ENCODE measurements around the gene EFHD2.

Gene EFHD2

GRCh38 chr1:15413563-15414444 is 4.1 kb downstream of the EFHD2 start:
- H3K9me3 ChIP-seq (ENCODE audit: control insufficient read depth, insufficient read depth, low read length) = no peaks in the 10 kb centered on the region
- peaks cover 18% of the 10 kb centered on the region for H3K27me3 ChIP-seq (ENCODE audit: control insufficient read depth, insufficient read depth, low read length)
- H3K36me3 ChIP-seq (ENCODE audit: control insufficient read depth, insufficient read depth, low read length) = 0 out of 2 replicates have a peak, but pooled peaks cover 2% of the 10 kb centered on the region
- H3K9ac ChIP-seq (ENCODE audit: low read depth, low read length) = no peak overlapping the region
- no peak overlapping the region for H3K4me3 ChIP-seq (ENCODE audit: low read depth, low read length)
- peaks cover 9% of the 10 kb centered on the region; the same call in 1 of the 2 replicates for H3K4me1 ChIP-seq (ENCODE audit: control insufficient read depth, insufficient read depth, low read length)
- no peak overlapping the region for H3K27ac ChIP-seq (ENCODE audit: low read depth, low read length)

- Histone ChIP-seq H3K27me3 (ENCODE audit: control insufficient read depth, insufficient read depth, low read length) (peaks cover 17% of the 10 kb centered on the region), H3K4me1 (ENCODE audit: control insufficient read depth, insufficient read depth, low read length) (peaks cover 6% of the 10 kb centered on the region; the same call in 1 of the 2 replicates), H3K9me3 (ENCODE audit: control insufficient read depth, insufficient read depth, low read length) (no peaks in the 10 kb centered on the region), H3K4me3 (ENCODE audit: low read depth, low read length) (no peak overlapping the region), H3K36me3 (ENCODE audit: control insufficient read depth, insufficient read depth, low read length) (0 out of 2 replicates have a peak, but pooled peaks cover 2% of the 10 kb centered on the region), H3K27ac (ENCODE audit: low read depth, low read length) (no peak overlapping the region), H3K9ac (ENCODE audit: low read depth, low read length) (no peak overlapping the region)
These were observed 4.8 kb downstream of the EFHD2 start for GRCh38 chr1:15414445-15414983.

- H3K36me3 ChIP-seq (ENCODE audit: control insufficient read depth, insufficient read depth, low read length) = 0 out of 2 replicates have a peak, but pooled peaks cover 2% of the 10 kb centered on the region
- no peaks in the 10 kb centered on the region for H3K9me3 ChIP-seq (ENCODE audit: control insufficient read depth, insufficient read depth, low read length)
- H3K27me3 ChIP-seq (ENCODE audit: control insufficient read depth, insufficient read depth, low read length) = no peaks in the 10 kb centered on the region; the same call in 1 of the 2 replicates
- H3K27ac ChIP-seq (ENCODE audit: low read depth, low read length) = no peak overlapping the region
- H3K4me3 ChIP-seq (ENCODE audit: low read depth, low read length) = no peak overlapping the region
- H3K4me1 ChIP-seq (ENCODE audit: control insufficient read depth, insufficient read depth, low read length) = no peaks in the 10 kb centered on the region; the same call in 1 of the 2 replicates
- no peak overlapping the region for H3K9ac ChIP-seq (ENCODE audit: low read depth, low read length)
These were observed 7.6 kb downstream of the EFHD2 start for GRCh38 chr1:15417059-15417934.

DNA sequence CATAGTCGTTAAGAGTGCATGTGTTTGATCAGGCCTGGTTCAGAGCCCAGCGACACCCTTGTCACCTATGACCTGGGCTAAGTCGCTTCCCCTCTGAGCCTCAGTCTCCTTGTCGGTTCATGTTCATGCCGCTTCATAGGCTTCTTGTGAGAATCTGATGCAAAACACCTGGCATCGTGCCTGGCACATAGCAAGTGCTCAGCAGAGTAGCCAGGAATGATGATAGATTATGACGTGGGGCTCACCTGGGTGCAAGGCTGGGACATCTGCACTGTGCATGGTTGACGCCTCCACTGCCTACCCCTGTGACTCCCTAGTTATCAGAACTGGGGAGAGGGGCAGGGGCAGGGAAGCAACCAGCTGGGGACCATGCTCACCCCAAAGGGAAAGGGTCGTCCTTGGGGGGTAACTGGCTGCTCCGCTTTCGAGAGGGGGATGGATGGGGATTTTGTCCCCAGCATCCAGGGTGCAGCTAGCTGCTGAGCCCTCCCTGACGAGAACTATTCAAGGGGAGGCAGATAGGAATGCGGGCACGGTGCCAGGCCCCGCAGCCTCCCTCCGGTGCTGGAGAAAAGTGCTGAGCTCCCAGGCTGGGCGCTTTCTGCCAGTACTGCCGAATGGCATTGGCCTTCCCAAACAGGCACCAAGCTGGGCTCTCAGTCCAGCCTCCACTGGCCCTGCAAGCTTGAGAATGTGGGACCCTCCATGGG is 9.3 kb downstream of the EFHD2 start:
- 0 out of 2 replicates have a peak, but pooled peaks cover 2% of the 10 kb centered on the region for H3K36me3 ChIP-seq (ENCODE audit: control insufficient read depth, insufficient read depth, low read length)
- H3K4me3 ChIP-seq (ENCODE audit: low read depth, low read length) = no peak overlapping the region
- no peaks in the 10 kb centered on the region for H3K9me3 ChIP-seq (ENCODE audit: control insufficient read depth, insufficient read depth, low read length)
- H3K9ac ChIP-seq (ENCODE audit: low read depth, low read length) = no peak overlapping the region
- H3K27ac ChIP-seq (ENCODE audit: low read depth, low read length) = no peak overlapping the region
- no peaks in the 10 kb centered on the region; the same call in 1 of the 2 replicates for H3K4me1 ChIP-seq (ENCODE audit: control insufficient read depth, insufficient read depth, low read length)
- no peaks in the 10 kb centered on the region for H3K27me3 ChIP-seq (ENCODE audit: control insufficient read depth, insufficient read depth, low read length)

DNA sequence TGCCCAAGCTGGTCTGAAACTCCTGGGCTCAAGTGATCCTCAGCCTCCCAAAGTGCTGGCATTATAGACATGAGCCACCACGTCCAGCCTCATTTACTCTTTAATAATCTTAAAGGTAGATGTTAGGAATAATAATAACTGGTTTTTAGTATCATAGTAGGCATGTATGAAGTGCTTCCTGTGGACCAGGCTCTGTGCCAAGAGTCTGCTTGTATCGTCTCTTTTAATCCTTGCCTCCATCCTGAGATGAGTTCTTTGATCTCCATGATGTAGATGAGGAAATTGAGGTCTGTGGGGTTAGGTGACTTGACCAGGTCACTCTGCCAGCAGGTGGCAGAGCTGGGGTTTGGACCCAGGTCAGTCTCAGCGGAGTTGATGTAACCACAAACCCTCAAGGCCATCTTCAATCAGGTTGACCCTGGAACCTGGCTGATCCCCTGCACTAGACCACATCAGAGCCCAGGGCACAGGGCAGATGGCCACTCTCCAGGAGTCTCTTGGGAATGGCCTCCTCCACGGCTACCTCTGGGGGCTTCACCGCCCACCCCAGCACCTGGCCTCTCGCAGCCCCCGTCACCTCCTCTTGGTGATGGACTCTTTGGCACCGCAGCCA is 11.3 kb downstream of the EFHD2 start:
- Histone ChIP-seq H3K27ac (ENCODE audit: low read depth, low read length) (no peak overlapping the region), H3K27me3 (ENCODE audit: control insufficient read depth, insufficient read depth, low read length) (no peaks in the 10 kb centered on the region), H3K4me3 (ENCODE audit: low read depth, low read length) (no peak overlapping the region), H3K9me3 (ENCODE audit: control insufficient read depth, insufficient read depth, low read length) (no peaks in the 10 kb centered on the region), H3K9ac (ENCODE audit: low read depth, low read length) (no peak overlapping the region), H3K4me1 (ENCODE audit: control insufficient read depth, insufficient read depth, low read length) (no peaks in the 10 kb centered on the region), H3K36me3 (ENCODE audit: control insufficient read depth, insufficient read depth, low read length) (no peaks in the 10 kb centered on the region)

- Histone ChIP-seq H3K9me3 (ENCODE audit: control insufficient read depth, insufficient read depth, low read length) (no peaks in the 10 kb centered on the region), H3K4me1 (ENCODE audit: control insufficient read depth, insufficient read depth, low read length) (no peaks in the 10 kb centered on the region), H3K27me3 (ENCODE audit: control insufficient read depth, insufficient read depth, low read length) (no peaks in the 10 kb centered on the region), H3K9ac (ENCODE audit: low read depth, low read length) (no peak overlapping the region), H3K4me3 (ENCODE audit: low read depth, low read length) (no peak overlapping the region), H3K27ac (ENCODE audit: low read depth, low read length) (no peak overlapping the region), H3K36me3 (ENCODE audit: control insufficient read depth, insufficient read depth, low read length) (0 out of 2 replicates have a peak, but pooled peaks cover 3% of the 10 kb centered on the region)
These were observed 13.2 kb downstream of the EFHD2 start for GRCh38 chr1:15422871-15423270.

GRCh38 chr1:15423355-15424077 is 13.8 kb downstream of the EFHD2 start:
- Histone ChIP-seq H3K9ac (ENCODE audit: low read depth, low read length) (no peak overlapping the region), H3K4me1 (ENCODE audit: control insufficient read depth, insufficient read depth, low read length) (no peaks in the 10 kb centered on the region), H3K4me3 (ENCODE audit: low read depth, low read length) (no peak overlapping the region), H3K27me3 (ENCODE audit: control insufficient read depth, insufficient read depth, low read length) (no peaks in the 10 kb centered on the region), H3K36me3 (ENCODE audit: control insufficient read depth, insufficient read depth, low read length) (0 out of 2 replicates have a peak, but pooled peaks cover 3% of the 10 kb centered on the region), H3K9me3 (ENCODE audit: control insufficient read depth, insufficient read depth, low read length) (no peaks in the 10 kb centered on the region), H3K27ac (ENCODE audit: low read depth, low read length) (no peak overlapping the region)

DNA sequence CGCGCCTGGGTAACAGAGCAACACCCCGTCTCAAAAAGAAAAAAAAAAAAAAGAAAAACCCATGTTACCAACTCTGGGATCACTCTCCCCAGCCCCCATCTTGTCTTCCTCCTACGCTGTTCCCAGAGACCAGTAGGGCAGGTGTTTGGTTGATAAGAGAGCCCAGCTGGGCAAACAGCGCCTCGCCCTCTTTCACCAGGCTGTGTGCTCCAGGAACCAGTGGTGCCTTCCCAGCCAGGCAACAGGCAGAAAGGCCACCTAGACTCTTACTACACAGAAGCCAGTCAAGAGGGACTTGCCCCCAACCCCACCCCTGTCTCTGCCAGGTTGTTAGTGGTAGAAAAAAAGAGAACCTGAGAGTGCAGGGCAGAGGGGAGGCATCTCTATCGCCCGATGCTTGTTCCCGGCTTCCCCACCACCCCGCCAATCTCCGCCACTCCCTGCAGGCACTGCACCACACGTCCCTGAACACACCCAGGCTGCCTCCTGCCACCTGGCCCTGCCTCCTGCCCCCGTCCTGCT is 14.5 kb downstream of the EFHD2 start:
- no peaks in the 10 kb centered on the region for H3K27me3 ChIP-seq (ENCODE audit: control insufficient read depth, insufficient read depth, low read length)
- H3K4me3 ChIP-seq (ENCODE audit: low read depth, low read length) = no peak overlapping the region
- no peak overlapping the region for H3K9ac ChIP-seq (ENCODE audit: low read depth, low read length)
- H3K4me1 ChIP-seq (ENCODE audit: control insufficient read depth, insufficient read depth, low read length) = no peaks in the 10 kb centered on the region
- H3K27ac ChIP-seq (ENCODE audit: low read depth, low read length) = no peak overlapping the region
- H3K9me3 ChIP-seq (ENCODE audit: control insufficient read depth, insufficient read depth, low read length) = no peaks in the 10 kb centered on the region
- 0 out of 2 replicates have a peak, but pooled peaks cover 3% of the 10 kb centered on the region for H3K36me3 ChIP-seq (ENCODE audit: control insufficient read depth, insufficient read depth, low read length)

- no peak overlapping the region for H3K4me3 ChIP-seq (ENCODE audit: low read depth, low read length)
- no peak overlapping the region for H3K9ac ChIP-seq (ENCODE audit: low read depth, low read length)
- no peaks in the 10 kb centered on the region for H3K27me3 ChIP-seq (ENCODE audit: control insufficient read depth, insufficient read depth, low read length)
- H3K9me3 ChIP-seq (ENCODE audit: control insufficient read depth, insufficient read depth, low read length) = no peaks in the 10 kb centered on the region
- no peaks in the 10 kb centered on the region for H3K4me1 ChIP-seq (ENCODE audit: control insufficient read depth, insufficient read depth, low read length)
- no peak overlapping the region for H3K27ac ChIP-seq (ENCODE audit: low read depth, low read length)
- 0 out of 2 replicates have a peak, but pooled peaks cover 3% of the 10 kb centered on the region for H3K36me3 ChIP-seq (ENCODE audit: control insufficient read depth, insufficient read depth, low read length)
These were observed 15.3 kb downstream of the EFHD2 start for GRCh38 chr1:15424981-15425380.

Measured in HUES48 (cell line).